NCI-H128 (cell line): ENCODE measurements around the gene EXOC2.
A peak's percentile ranks its signal among the peaks of the same experiment; 100 is the strongest.

Source experiments
- DNase-seq: peaks from one replicate; lab custom pipeline; 2025; ENCODE audit not compliant: unreplicated experiment; lab: John Stamatoyannopoulos, UW

The EXOC2 gene, protein sequence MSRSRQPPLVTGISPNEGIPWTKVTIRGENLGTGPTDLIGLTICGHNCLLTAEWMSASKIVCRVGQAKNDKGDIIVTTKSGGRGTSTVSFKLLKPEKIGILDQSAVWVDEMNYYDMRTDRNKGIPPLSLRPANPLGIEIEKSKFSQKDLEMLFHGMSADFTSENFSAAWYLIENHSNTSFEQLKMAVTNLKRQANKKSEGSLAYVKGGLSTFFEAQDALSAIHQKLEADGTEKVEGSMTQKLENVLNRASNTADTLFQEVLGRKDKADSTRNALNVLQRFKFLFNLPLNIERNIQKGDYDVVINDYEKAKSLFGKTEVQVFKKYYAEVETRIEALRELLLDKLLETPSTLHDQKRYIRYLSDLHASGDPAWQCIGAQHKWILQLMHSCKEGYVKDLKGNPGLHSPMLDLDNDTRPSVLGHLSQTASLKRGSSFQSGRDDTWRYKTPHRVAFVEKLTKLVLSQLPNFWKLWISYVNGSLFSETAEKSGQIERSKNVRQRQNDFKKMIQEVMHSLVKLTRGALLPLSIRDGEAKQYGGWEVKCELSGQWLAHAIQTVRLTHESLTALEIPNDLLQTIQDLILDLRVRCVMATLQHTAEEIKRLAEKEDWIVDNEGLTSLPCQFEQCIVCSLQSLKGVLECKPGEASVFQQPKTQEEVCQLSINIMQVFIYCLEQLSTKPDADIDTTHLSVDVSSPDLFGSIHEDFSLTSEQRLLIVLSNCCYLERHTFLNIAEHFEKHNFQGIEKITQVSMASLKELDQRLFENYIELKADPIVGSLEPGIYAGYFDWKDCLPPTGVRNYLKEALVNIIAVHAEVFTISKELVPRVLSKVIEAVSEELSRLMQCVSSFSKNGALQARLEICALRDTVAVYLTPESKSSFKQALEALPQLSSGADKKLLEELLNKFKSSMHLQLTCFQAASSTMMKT

DNA sequence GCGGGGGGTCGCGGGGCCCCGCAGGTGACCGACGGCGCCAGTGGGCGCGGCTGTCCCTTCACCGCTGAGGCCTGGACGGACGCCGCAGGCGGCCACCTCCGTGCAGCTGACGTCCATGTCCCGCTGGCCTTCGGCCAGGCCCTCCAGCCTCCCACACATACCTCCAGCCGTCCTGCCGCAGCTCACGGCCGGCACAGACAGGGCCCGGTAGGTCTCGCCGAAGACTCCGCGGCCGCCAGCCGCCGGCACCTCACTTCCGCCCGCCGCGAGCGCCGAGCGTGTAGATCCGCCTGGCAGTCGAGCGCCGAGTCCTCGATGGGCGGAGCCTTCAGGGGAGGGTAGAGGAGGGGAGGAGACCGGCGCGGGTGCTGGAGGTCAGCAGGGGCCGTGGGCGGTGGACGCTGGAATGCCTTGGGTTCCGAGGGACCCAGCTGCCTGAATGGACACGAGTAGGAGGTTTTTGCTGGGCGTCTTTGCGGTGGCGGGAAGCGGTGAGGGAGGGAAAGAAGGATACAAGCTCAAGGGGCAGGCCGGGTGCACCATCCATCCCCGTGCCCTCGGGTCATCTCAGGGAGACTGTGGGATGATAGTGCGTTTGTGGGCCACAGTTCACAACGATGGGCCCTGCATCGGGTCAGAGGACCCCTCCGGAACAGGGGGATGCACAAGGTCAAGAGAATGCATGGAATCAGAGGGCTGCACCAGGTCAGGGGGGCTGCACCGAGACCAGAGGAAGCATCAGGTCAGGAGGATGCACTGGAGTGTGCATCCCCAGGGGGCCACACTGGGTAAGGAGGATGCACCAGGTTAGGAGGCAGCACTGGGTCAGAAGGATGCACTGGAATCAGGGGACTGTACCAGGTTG lies at the start of gene EXOC2:
Gene EXOC2 (minus strand): TSS at position 282 of the 865 bp plus-strand sequence. CDS start 55,321 bp downstream, outside the sequence.
- peak; percentile 48 for DNase-seq

DNA sequence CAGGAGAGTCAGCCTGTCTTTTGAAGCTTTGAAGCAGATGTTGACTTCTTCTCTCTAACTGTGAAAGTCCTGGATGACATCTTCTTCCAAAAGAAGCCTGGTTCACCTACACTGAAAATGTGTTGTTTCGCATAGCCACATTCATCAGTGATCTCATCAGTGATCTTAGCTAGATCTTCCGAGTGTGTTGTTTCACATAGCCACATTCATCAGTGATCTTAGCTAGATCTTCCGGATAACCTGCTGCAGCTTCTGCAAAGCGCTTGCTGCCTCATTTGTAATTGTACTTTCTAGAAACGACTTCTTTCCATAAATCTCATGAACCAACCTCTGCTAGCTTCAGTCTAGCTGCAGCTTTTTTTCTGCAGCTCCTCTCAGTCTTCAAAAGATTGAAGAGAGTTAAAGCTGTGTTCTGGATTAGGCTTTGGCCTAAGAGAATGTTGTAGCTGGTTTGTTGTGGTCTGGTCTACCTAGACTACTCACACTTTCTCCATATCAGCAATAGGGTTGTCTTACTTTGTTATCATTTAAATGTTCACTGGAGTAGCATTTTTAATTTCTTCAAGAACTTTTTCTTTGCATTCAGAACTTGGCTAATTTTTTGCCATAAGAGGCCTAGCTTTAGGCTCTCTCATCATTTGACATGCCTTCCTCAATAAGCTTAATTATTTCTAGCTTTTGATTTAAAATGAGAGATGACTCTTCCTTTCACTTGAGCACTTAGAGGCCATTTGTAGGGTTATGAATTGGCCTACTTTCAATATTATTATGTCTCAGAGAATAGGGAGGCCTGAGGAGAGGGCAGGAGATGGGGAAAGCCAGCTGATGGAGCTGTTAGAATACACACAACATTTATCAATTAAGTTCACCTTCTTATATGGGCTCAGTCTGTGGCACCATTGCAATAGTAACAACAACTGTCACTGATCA lies 48.7 kb upstream of the EXOC2 start:
- DNase-seq: no peak

DNA sequence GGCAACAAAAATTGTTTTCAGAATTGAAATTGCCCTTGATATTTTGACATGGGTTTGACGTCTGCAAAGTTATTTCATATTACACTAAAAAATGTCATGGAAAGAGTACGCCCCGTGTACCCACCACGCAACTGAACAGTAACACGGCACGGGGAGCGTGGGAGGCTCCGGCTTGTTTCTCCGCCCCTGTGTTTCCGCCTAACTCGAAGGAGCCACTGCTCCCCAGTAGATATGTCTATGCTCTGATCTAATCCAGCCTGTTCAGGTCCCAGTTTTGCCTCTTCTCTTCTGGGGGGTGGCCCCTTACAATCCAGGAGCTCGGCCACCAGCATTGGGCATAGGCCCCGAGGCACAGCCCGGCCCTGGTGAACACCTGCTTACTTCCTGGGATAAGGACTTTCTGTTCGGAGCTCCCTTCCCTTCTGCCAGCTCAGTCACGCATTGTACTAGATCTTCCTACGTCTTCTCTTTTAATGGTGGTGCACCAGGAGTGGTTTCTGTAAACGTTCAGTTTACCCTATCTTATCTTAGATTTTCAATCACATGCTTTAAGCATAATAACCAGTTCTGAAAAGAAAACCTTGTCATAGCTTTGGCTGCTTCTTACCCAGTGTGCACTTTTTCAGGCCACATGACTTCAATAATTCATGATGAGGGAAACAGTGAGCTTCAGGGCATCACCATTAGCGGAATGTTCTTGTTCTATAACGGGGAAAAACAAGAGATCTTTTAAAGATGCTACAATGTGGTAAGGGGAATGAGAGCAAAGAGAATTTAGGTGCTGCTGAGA lies 43.9 kb upstream of the EXOC2 start:
- DNase-seq: no peak

DNA sequence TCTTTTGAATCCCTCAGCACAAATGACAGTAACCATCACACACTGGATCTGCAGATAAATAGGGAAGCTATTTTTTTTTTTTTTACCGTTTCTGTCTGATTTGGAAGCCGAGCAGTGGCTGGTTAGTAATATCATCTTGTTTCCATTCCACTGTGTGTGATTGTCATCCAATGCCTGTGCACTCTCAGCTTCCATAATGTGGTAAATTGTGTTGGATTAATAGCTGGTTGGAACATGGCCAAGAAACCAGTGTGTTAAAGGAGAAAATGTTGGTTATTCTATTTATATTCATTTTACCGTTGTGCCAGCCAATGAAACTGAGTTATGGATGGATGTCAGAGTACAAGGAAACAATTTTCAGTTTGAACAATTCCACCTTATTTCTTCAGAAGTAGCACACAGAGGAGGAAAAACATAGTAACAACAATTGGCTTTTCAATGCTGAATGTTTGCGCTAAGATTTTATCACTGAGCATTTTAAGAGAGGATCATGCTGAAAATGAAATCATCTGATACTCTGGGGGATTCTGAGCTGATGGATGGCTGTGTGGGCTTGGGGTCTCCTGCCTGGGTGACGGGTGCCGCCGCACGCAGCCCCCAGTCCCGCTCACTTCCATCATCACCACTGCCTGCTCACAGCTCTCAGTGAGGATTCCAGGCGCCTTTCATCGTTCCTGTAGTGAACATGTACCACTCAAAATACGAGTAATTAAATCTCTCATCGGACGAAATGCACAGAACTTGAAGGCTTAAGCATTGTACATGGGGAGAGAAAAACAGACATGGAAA lies 40.7 kb upstream of the EXOC2 start:
- DNase-seq: no peak

DNA sequence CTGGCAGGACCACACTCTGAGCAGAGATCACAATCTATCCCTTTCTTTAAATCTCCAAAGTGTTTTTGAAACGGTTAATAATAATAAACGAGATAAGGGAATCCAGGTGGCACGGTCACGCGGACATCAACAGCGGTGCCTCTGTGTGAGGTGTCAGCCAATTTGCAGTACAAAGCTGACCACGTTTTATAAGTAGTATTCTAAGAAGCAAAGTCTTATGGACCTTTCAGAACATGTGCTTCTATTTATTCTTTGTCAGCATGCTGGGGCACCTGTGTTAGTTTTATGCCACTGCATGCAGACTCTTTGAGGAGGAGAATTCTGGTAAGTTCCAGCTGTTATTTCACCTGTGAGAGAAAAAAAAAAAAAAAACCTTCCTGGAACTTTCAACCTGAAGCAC lies 39.0 kb upstream of the EXOC2 start:
- DNase-seq: no peak

DNA sequence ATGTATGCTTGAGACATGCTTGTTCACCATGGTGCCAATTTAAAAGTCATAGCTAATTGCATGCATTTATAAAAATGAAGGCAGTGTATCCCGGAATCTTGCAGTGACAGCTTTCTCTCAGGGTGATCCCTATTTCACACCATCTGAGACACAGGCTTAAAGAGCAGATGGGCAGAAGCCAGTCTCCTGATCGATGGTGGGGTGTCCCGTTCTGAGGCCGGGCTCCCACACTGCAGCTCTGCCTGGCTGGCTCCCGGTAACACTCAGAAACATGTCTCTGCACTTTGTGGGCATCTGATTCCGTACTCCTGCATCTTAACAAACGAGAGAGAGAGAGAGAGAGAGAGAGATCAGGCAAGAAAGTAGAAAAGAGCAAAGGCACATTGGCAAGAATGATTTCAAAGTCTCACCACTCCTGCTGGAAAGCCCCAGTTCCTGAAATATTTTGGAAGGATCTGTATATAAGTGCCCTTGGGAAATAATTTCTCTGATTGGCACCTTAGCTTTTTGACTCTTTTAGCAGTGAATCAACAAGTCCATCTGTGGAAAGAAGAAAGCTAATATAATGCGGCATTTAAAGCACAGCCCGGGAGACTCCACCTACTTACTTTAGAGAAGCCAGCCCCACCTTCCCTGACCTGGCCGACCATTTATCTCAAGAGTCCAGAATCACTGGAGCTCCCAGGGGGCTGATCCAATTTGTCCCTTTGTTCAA lies 36.8 kb upstream of the EXOC2 start:
- DNase-seq: no peak

DNA sequence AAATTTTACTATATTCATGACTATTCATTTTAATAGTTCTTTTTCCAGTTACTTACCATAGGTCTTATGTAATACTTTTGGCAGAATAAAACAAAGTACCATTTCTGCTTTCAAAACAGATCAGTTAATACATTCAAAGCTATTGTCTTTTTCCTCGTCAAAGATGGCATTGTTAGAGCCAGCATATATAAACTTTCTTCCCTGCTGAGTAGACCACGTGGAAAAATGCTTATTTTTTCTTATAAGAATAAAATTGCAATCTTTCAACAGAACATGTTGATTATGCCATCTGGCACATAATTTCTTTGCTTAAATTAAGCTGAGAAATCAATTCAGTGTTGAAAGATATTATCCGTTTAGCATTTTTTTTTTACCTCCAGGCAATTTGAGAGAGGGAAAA lies 34.9 kb upstream of the EXOC2 start:
- DNase-seq: no peak

DNA sequence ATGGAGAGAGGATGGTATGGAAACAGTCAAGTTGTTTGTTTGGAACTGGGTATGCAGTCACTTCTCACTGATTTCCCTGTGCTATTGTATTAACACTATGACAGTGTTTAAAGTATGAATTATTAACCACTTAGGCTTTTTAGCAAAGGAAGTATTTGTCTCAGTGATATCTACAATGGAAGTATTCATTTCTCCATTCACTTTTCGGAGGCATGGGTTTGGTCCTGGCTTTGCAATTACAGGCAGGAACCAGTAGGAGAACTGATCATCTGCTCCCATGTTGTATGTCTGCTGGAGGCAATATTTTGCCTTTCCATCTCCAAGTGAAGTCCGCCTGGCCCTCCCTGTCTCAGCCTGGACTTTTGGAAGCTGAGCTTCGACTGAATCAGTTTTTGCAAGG lies 30.6 kb upstream of the EXOC2 start:
- DNase-seq: no peak

DNA sequence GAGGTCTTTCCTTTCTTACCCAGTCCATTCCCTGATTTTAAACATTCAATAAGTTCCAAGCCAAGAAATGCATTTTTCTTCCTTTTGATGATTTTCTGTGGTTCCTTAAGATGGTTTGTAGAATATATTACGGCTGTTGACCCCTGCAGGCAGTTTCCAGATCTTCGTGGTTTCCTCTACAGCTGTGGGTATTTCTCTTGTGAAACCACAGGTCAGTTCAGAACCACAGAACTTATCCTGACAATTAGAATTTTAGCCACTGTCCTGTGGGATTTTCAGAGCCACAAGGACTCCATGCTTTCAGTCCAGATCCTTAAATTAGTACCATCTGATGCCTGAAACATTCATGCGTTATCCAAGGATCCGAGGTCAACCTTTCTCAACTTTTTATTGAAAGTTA lies 29.7 kb upstream of the EXOC2 start:
- DNase-seq: no peak

GRCh38 chr6:722077-722524 lies 29.2 kb upstream of the EXOC2 start:
- DNase-seq: no peak

DNA sequence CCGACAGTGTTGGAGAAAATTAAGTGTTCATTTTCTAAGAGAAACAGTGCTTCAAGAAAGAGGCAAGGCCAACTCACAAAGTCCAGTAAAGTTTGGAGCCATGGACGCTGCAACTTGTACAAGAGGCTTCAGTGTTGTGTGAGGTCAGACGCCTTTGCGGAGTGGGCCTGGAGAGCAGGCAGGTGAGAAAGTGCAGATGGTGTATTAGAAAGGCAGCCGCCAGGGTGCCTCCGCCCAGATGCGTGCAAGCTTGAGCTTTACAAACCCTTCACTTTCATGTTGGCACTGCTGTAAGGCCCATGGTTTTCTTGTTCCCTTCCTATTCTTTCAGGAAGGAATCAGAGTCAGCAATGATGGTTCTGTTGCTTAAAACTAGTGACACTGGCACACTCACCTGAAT lies 25.4 kb upstream of the EXOC2 start:
- no peak for DNase-seq

DNA sequence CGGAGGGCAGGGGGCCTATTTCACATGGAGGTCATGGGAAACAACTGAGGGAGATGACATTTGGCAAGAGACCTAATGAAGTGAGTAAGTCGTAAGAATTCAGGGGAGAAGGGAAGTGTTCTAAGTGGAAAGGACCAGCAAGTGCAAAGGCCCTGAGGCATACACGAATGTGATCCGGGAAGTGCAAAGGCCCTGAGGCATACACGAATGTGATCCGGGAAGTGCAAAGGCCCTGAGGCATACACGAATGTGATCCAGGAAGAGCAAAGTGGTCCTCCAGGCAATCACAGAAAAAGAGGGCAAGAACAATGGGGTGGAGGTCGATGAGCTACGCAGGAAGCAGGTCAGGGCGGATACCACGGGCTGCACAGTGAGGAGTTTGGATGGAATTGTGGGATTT lies 24.2 kb upstream of the EXOC2 start:
- no peak for DNase-seq

DNA sequence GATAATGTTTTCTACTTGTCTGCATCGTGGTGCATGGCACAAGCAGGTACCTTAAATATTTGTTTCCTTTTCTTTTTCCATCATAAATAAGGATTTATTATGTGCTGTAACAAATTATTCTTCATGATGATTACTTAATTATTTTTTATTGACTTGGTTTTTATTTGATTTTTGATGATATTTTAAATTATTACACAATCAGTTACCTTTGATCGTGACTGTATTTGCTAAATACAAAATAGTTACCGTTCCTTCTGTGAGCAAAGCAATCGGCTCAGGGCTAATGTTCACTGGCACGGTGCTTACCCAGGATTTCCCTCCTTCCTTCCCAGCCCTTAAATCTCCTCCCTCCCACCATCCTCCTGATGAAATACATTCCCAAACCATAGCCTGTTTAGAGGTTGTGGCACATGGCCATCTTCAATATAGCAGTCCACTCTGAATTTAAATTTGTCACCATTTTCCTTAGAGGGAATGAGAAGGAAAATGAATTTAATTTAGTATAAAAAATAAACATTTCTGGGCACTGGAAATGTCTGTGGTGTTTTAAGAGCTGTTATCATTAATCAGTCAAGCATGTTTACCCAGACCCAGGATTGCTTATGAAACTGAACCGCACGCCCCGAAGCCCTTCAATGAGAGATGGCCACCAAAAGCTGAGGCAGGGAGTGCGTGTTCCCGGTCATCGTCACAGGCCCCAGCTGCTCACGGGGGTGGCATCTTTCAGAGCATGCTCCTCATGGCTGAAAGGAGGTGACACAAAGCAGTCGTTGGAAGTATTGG lies 23.0 kb upstream of the EXOC2 start:
- no peak for DNase-seq

GRCh38 chr6:714100-714499 lies 21.2 kb upstream of the EXOC2 start:
- no peak for DNase-seq

- DNase-seq: no peak
Measured at GRCh38 chr6:713351-713750, 20.4 kb upstream of the EXOC2 start.

DNA sequence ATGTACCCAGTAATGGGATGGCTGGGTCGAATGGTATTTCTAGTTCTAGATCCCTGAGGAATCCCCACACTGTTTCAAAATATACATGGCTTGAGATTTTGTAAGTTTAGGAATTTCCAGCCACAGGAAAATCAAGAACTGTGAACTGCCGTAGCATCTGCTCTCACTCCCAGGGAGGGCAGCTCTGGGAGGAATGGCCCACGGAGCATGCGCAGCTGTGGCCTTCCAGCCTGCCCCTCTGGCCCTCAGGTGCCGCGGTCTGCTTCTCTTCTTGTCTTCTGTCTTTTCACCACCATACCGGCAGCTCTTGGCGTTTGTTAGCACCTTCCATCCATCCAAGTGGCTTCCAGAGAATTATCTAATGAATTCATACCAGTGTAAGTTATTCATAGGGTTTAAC lies 19.9 kb upstream of the EXOC2 start:
- no peak for DNase-seq

- DNase-seq: no peak
Measured at GRCh38 chr6:711925-712324, 19.0 kb upstream of the EXOC2 start.
